ENCODE results near the gene IFRD2. TPM values are rescaled to one million over a fixed set of nuclear protein-coding genes. Genes with fewer than 3 reads are reported as not detected.
"Not testable (repeated sequence)": the region's sequence is repeated elsewhere in the genome, so short reads cannot be mapped to it uniquely, and the experiment has no call there.

IFRD2 gene
- total RNA-seq, 1 donor from 2014 or later: 99.1 TPM

- peak; percentile 65 for DNase-seq (ENCODE audit: low read depth)
Measured at GRCh38 chr3:50268703-50269451, 23.4 kb downstream of the IFRD2 start, which contains the start of gene SEMA3B. TSS of gene SEMA3B (plus strand) at chr3:50269147. CDS start at chr3:50269241, 94 bp downstream.

- no peak for DNase-seq (ENCODE audit: low read depth)
Measured at GRCh38 chr3:50268276-50268675, 24.0 kb downstream of the IFRD2 start.

- DNase-seq (ENCODE audit: low read depth): peak; percentile 69
Measured at GRCh38 chr3:50267280-50267913, 24.8 kb downstream of the IFRD2 start.

- DNase-seq (ENCODE audit: low read depth): no peak
Measured at GRCh38 chr3:50266836-50267235, 25.4 kb downstream of the IFRD2 start.

GRCh38 chr3:50266017-50266416, 26.2 kb downstream of the IFRD2 start:
- DNase-seq (ENCODE audit: low read depth): no peak

GRCh38 chr3:50265571-50265970, 26.7 kb downstream of the IFRD2 start:
- DNase-seq (ENCODE audit: low read depth): no peak

- DNase-seq (ENCODE audit: low read depth): peak; percentile 58
Measured at GRCh38 chr3:50264964-50265485, 27.2 kb downstream of the IFRD2 start.

- DNase-seq (ENCODE audit: low read depth): peak; percentile 93
Measured at GRCh38 chr3:50264383-50264963, 27.8 kb downstream of the IFRD2 start.

GRCh38 chr3:50263478-50264382, 28.5 kb downstream of the IFRD2 start:
- no peak for DNase-seq (ENCODE audit: low read depth)

GRCh38 chr3:50262778-50263177, 29.5 kb downstream of the IFRD2 start:
- no peak for DNase-seq (ENCODE audit: low read depth)

- not testable (repeated sequence) for DNase-seq (ENCODE audit: low read depth)
Measured at GRCh38 chr3:50262200-50262599, 30.0 kb downstream of the IFRD2 start.

GRCh38 chr3:50261505-50261904, 30.7 kb downstream of the IFRD2 start:
- no peak for DNase-seq (ENCODE audit: low read depth)

- no peak for DNase-seq (ENCODE audit: low read depth)
Measured at GRCh38 chr3:50260942-50261441, 31.2 kb downstream of the IFRD2 start.

GRCh38 chr3:50260027-50260941, 31.9 kb downstream of the IFRD2 start:
- peak; percentile 91 for DNase-seq (ENCODE audit: low read depth)

GRCh38 chr3:50259432-50260026, 32.7 kb downstream of the IFRD2 start:
- no peak for DNase-seq (ENCODE audit: low read depth)

GRCh38 chr3:50258979-50259378, 33.2 kb downstream of the IFRD2 start:
- no peak for DNase-seq (ENCODE audit: low read depth)

- DNase-seq (ENCODE audit: low read depth): no peak
Measured at GRCh38 chr3:50258029-50258680, 34.1 kb downstream of the IFRD2 start.

GRCh38 chr3:50256978-50257890, 35.0 kb downstream of the IFRD2 start:
- no peak for DNase-seq (ENCODE audit: low read depth)
